ENCODE data around the gene SH3TC1.

The SH3TC1 gene

DNA sequence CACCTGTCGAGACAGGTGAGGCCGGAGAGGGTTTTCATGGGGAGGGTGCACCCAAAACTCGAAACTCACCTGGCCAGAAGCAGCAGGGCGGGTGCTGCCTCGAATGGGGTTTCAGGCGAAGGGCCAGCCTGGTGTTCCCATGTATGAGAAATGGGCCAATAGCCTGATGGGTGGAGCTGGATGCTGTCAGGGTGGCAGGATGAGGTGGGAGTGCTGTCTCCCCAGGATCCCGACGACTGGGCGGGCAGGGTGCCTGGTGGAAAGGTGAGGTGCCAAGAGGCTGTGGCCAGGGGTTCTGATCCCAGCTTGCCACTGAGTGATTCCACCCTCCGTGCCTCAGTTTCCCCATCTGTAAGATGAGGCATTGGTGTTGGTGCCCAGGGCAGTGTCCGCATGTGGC, 16.8 kb upstream of the SH3TC1 start:
- no peak for DNase-seq

DNA sequence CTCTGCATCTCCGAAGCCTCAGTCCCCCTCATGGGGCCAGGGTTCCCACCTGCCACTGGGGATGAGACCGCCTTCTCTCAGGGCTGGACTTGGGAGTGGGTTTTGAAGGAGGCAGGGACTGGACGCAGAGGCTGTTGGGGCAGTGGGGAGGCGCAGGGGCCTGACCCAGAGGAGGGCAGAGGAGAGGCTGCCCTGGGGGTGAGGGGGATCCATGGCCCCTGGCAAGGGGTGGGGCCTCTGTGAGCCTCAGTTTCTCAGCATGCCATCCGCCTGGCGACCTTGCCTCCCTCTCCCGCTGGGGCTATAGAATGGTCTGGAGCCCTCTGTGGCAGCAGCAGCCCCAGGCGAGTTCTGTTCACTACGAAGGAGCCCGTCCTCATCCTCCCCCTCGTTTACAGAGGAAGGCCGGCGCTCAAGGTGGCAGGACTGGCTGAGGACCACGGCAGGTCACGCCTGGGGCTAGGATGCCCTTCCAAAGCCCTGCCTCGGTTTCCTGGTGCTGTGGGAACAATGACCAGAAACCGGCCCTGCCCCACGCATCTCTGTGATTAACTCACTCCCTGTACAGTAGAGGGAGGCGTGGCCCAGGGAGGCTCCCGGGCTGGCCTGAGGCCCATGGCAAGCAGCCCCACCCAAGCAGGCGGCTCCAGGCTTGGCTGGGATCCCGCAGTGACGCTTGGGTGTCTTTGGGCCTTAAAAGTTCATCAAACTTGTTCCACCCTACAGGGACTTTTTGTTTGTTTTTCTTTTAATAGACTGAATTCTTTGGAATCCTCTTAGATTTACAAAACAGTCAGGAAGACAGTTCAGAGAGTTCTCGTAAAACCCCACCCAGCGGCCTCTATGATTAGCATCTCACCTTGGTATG, 16.0 kb upstream of the SH3TC1 start:
- no peak for DNase-seq

- no peak for DNase-seq
These were observed 15.0 kb upstream of the SH3TC1 start for GRCh38 chr4:8184061-8184460.

GRCh38 chr4:8185295-8185694, 13.8 kb upstream of the SH3TC1 start:
- DNase-seq = no peak

DNA sequence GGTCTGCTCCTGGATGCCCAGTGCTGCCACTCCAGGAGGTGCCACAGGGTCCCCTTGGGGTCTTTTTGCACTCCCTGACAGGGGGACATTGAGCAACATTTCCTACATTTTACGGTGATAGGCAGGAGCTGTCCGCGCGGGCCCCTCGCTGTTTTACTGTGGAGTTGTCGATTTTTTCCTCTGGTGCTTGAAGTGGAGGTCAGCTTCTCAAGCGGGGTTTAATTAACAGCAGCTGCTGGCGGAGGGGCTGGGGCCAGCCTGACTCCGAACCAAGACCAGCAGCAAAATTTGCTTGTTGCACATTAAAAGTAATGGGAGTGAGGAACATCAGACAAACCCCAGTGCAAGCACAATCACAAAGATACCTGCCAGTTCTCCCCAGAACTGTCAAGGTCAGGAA, 13.2 kb upstream of the SH3TC1 start:
- DNase-seq = no peak

DNA sequence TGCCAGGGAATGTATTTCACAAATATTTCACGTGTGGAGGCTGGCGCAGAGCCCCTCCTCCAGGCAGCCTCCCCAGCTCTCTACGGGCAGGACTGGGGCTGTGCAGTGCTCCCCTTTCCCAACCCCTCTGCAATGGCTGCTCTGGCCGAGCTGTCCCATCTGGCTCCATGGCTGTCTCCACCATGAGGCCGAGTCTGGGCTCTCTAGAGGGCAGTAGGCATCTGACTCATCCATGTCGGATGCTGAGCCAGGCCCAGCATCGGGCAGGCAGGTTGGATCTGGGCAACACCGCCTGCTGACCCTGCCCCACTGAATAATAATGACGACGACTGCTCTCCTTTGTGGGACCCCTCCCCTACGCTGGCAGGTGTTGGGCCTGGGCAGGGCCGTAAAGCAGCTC, 11.0 kb upstream of the SH3TC1 start:
- DNase-seq = no peak

- DNase-seq = no peak
These were observed 10.1 kb upstream of the SH3TC1 start for GRCh38 chr4:8188743-8189550.

DNA sequence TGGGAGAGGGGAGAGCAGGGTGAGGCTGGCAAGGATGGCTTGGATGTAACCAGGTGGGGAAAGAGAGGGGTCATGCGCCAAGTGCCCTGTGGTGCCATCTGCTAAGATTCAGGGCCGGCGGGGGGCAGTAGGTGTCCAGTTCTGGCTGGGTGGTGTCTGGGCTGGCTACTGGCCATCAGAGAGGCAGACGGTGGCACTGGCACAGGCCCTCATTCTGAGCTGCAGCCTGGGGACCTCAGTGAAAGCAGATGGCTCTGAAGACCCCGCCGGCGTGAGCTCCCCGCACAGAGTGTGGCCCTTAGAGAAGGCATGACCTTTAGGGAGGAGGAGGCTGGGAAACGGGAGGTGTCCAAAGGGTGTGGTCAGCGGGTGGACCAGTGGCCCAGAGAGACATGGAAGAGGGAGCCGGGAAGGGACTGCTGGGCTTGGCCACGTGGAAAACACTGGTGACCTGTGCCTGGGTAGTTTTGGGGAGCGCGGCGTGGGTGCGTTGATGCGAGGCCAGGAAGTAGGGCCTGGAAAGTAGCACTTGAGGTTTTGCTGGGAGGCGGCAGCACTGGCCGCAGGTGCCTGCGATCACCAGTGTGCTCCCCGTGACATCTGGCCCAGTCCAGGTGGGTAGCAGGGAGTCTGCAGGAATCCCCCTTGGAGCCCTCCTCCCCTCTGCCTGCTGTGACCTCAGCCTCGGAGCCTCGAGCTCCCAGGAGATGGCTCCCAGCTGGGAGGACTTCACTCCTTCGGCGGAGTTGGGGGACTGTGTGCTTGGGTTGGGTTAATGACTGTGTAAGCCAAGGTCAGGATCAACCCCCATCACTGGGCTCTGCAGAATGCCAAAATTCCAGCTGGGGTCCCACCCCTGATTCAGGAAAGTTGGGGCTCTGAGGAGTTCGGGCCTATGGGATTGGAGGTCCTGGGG, 9.3 kb upstream of the SH3TC1 start:
- DNase-seq = no peak

- DNase-seq = no peak
These were observed 7.8 kb upstream of the SH3TC1 start for GRCh38 chr4:8191136-8191747.

- DNase-seq = no peak
These were observed 6.0 kb upstream of the SH3TC1 start for GRCh38 chr4:8192748-8193738.

GRCh38 chr4:8194306-8195242, 4.5 kb upstream of the SH3TC1 start:
- no peak for DNase-seq

- no peak for DNase-seq
These were observed 3.7 kb upstream of the SH3TC1 start for GRCh38 chr4:8195431-8195830.

DNA sequence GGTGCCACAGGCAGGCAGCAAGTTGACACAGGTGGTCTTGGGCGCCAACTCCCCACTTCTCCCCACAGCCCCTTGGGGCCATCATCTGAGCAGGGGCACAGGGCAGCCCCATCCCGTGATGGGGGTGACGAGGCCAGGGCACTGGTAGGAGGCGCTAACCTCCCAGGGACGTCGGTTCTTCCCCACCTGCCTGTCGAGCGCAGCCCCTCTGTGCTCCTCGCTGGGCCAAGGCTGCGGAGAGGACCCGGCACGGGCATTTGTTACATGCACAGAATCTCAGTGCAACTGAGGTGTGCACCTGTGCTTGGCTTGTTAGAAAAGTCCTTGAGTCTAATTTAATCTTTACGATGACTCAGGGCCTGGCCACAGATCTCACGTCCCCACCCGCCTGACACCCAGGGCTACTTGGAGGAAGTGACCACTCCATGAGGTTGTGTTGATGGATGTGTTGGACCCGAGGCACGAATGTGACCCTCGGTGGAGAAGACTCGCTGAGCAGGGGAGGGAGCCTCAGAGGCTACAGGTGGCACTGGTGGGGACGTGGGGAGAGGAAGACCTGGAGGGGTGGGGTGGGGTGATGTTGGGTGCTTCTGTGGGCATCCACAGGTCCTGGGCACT, 3.1 kb upstream of the SH3TC1 start:
- no peak for DNase-seq

GRCh38 chr4:8197521-8197920, 1.6 kb upstream of the SH3TC1 start:
- no peak for DNase-seq

DNA sequence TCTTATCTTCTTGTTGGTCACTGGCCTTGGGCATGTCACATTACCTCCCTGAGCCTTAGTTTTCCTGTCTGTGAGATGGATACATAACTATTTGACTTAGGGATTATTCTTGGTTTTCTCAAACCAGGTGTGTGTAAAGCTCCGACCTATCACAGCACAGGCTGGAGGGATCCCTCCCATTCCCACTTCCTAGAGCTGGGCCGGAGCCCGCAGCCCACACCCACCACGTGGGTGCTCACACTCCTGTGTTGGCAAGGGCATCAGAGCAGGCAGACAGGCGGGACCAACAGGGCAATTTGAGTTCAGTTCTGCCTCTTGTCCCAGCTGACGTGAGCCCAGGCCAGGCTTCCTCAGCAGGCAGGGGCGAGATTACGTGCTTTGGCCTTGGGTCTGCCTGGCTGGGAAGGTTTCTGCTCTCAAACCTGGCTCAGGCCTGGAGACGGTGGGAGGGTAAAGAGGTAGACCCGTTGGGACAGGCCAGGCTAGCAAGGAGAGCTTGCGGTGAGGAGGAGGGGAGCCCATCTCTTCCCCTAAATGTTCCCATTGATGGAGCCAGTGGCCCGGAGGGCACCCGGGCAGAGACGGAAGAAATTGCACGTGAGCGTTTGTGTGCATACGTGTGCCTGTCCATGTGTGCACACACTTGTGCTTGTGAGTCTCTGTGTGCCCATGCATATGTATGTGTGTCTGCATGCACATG, 734 bp upstream of the SH3TC1 start:
- DNase-seq = no peak

GRCh38 chr4:8199594-8200301, 658 bp downstream of the SH3TC1 start:
- DNase-seq = no peak

DNA sequence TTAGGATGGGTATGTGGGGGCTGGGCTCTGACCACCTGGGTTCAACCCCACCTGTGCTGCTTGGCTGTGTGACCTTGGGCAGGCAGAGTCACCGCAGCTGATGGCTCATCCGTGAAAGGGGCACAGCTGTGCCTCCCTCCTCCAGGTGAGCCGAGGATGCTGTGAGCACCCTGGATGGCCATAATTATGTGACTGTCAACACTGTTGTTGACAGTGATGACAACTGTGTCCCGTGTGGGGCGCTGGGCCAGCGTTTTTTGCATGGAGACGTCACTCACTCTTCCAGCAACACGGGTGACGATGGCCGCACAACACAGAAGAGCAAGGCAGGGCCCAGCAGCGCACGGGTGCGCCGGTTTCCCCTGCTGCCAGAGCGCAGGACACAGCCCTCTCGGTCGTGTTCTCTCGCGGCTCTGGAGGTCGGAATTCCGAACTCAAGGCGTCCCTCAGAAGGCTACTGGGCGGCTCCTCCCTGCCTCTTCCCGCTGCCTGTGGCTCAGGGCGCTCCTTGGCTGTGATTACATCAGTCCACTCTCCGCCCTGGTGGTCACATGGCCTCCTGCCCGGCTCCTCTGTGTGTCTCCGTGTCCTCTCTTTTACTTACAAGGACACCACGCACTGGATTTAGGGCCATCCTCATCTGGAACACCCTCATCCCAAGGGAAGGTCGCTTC, 1.3 kb downstream of the SH3TC1 start:
- no peak for DNase-seq

DNA sequence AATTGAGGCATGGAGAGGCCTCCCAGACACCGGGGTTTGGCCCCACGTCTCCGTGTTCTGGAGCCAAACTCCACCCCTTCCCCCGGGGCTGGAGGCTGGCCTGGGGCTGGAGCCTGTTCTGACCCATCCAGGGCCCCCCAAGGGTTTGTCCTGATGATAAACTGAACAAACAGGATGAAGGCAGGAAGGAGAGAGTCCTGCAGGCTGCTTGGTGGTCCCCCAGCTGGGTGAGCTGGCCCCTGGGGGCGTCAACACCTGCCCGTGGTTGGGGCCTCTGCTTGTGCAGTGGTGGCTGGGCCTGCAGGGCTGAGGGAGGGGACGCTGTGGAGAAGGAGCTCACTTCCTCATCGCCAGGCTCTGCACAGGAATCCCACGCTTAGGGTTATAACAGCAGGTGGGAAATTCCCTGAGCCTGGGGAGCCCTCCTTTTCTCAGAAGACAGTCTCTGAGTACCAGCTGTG, 2.3 kb downstream of the SH3TC1 start:
- DNase-seq = no peak

Measured in activated T-cell treated with anti-CD3 and anti-CD28 coated beads for 4 hours (primary cell).